HepG2 (cell line): ENCODE data around the gene CCDC136. TPM values are rescaled to one million over a fixed set of nuclear protein-coding genes. Genes with fewer than 3 reads are reported as not detected.

Source experiments
- AFF4 ChIP-seq: sonication (generic); formaldehyde crosslinking; IDR thresholded peaks from 2 replicates; pipeline ENCODE4 v1.4.0; 2020; ENCODE audit warnings: missing genetic modification reagents
- AKAP8 ChIP-seq: sonication (generic); formaldehyde crosslinking; IDR thresholded peaks from 2 replicates; pipeline ENCODE4 v1.5.1; 2020; ENCODE audit warnings: mild to moderate bottlenecking, missing genetic modification reagents
- DZIP1 ChIP-seq: sonication (generic); formaldehyde crosslinking; IDR thresholded peaks from 2 replicates; pipeline ENCODE4 v1.5.0; 2020; ENCODE audit warnings: mild to moderate bottlenecking, missing genetic modification reagents
- GFI1 ChIP-seq: sonication (generic); formaldehyde crosslinking; IDR thresholded peaks from 2 replicates; pipeline ENCODE4 v1.5.0; 2020; ENCODE audit warnings: missing genetic modification reagents, mild to moderate bottlenecking, borderline replicate concordance
- GTF2F1 ChIP-seq: fragments of 150-350 bp; IDR thresholded peaks from 2 replicates; pipeline ENCODE4 v1.6.1; 2014; ENCODE audit warnings: low read length
- HOXA9 ChIP-seq: sonication (generic); formaldehyde crosslinking; IDR thresholded peaks from 2 replicates; pipeline ENCODE4 v1.8.1; 2022; ENCODE audit warnings: missing genetic modification reagents, mild to moderate bottlenecking, moderate library complexity, borderline replicate concordance
- KMT2B ChIP-seq: IDR thresholded peaks from 2 replicates; pipeline ENCODE4 v1.6.1; 2016; ENCODE audit warnings: missing genetic modification reagents, missing compliant biosample characterization
- MTERF4 ChIP-seq: sonication (generic); formaldehyde crosslinking; IDR thresholded peaks from 2 replicates; pipeline ENCODE4 v1.8.0; 2023; ENCODE audit warnings: mild to moderate bottlenecking, missing genetic modification reagents
- MXD4 ChIP-seq: IDR thresholded peaks from 2 replicates; pipeline ENCODE4 v1.6.1; 2016; ENCODE audit warnings: mild to moderate bottlenecking, missing biosample characterization, missing genetic modification reagents
- SATB2 ChIP-seq: sonication (generic); formaldehyde crosslinking; IDR thresholded peaks from 2 replicates; pipeline ENCODE4 v1.5.0; 2020; ENCODE audit warnings: missing genetic modification reagents
- UBTF ChIP-seq: sonication (generic); formaldehyde crosslinking; IDR thresholded peaks from 2 replicates; pipeline ENCODE4 v1.4.0; 2020; ENCODE audit warnings: mild to moderate bottlenecking, missing genetic modification reagents
- ZBTB7B ChIP-seq: sonication (generic); formaldehyde crosslinking; IDR thresholded peaks from 2 replicates; pipeline ENCODE4 v1.4.0; 2020; ENCODE audit warnings: missing genetic modification reagents
- ZNF18 ChIP-seq: sonication (generic); formaldehyde crosslinking; IDR thresholded peaks from 2 replicates; pipeline ENCODE4 v1.8.0; 2022; ENCODE audit warnings: mild to moderate bottlenecking, missing genetic modification reagents; ENCODE audit not compliant: insufficient replicate concordance
- polyA plus RNA-seq, 8 experiments: library from polyadenylated mRNA; depleted of rRNA in 3 of 8; stranded (reverse) in 7 of 8; unstranded in 1 of 8; fragments of >200 nt; fragmentation: Illumina TruSeq in 4 of 8; extraction: Trizol in 4 of 8; gene quantifications; 2 replicates each; pipeline versions ENCODE4 v1.2.1 to v1.2.3, GENCODE V29; 2011 to 2016; ENCODE audit warnings: low read depth in 4 of 8, missing spikeins in 1 of 8, mixed read lengths in 1 of 8; ENCODE audit not compliant: insufficient read depth in 1 of 8
- total RNA-seq, 5 experiments: library from RNA; depleted of rRNA; stranded (reverse); fragments of >200 nt; fragmentation: Illumina TruSeq; extraction: Trizol; gene quantifications; 2 replicates each; pipeline ENCODE4 v1.2.3, GENCODE V29; 2016; ENCODE audit warnings: low read depth in 1 of 5

The CCDC136 gene
- total and polyA plus RNA-seq, 2 of the 13 experiments (the other 11 are each of a cell fraction or from before 2014, with no cell fraction given) = 0.04 to 0.38 TPM

- TF ChIP-seq KMT2B (CRISPR knock-in tag) = 0 out of 2 replicates have a peak, but pooled peaks have one; percentile 27
- TF ChIP-seq AKAP8 (CRISPR knock-in tag) = peak; percentile 31; the same call in 1 of the 2 replicates
- TF ChIP-seq MXD4 (CRISPR knock-in tag) = 0 out of 2 replicates have a peak, but pooled peaks have one; percentile 14
- TF ChIP-seq SATB2 (CRISPR knock-in tag) = 0 out of 2 replicates have a peak, but pooled peaks have one; percentile 54
- TF ChIP-seq ZBTB7B (CRISPR knock-in tag) = 0 out of 2 replicates have a peak, but pooled peaks have one; percentile 26
- TF ChIP-seq AFF4 (CRISPR knock-in tag) = no peak
- 0 out of 2 replicates have a peak, but pooled peaks have one; percentile 37 for TF ChIP-seq HOXA9 (CRISPR knock-in tag)
- TF ChIP-seq GTF2F1 = no peak
- TF ChIP-seq MTERF4 (CRISPR knock-in tag) = 0 out of 2 replicates have a peak, but pooled peaks have one; percentile 38
- TF ChIP-seq GFI1 = no peak; the same call in 1 of the 2 replicates
- TF ChIP-seq ZNF18 = peak; percentile 58
- TF ChIP-seq DZIP1 (CRISPR knock-in tag) = 0 out of 2 replicates have a peak, but pooled peaks have one; percentile 27
- TF ChIP-seq UBTF (CRISPR knock-in tag) = peak; percentile 90; the same call in 1 of the 2 replicates
Observed at GRCh38 chr7:128869138-128869943, 77.6 kb downstream of the CCDC136 start (continued).
